ENCODE results near the gene TVP23A.

DNA sequence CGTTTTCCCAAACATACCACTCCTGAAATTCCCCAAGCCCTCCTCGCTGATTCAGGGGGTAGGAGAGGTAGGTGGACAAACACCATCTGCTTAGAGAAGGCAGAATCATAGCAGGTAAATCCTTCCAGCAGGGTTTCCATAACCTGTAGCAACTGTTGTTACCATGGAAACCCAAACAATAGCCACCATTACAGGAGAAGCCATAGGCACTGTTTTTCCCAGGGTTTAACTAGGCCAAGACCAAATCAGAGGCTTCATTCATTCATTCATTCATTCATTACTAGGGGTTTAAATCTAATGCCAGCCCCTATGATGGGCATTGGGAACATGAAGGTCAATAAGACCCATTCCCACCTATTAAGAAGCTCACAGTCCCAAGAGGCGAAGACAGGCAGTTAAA lies 32.9 kb upstream of the TVP23A start:
- TF ChIP-seq SUZ12 (IDR thresholded peaks at IDR 0.05; ENCODE audit: extremely low read depth, insufficient read depth, insufficient read length) (no peak), YY1 (IDR thresholded peaks at IDR 0.05; ENCODE audit: insufficient read depth, insufficient read length) (no peak), ZNF274 (IDR thresholded peaks at IDR 0.05; ENCODE audit: low read depth, low read length) (no peak)

All from NT2/D1 (cell line).